ENCODE measurements around the gene CDC42EP2. TPM values are rescaled to one million over a fixed set of nuclear protein-coding genes. Genes with fewer than 3 reads are reported as not detected.

Gene CDC42EP2
- total RNA-seq, 1 experiment from 2014 or later: 11.9 TPM

GRCh38 chr11:65334696-65335295, 20.1 kb downstream of the CDC42EP2 start:
- H3K27me3 ChIP-seq (ENCODE audit: insufficient read depth, low read length): no peaks in the 10 kb centered on the region
- peaks cover 1% of the 10 kb centered on the region for H3K27me3 Mint-ChIP-seq (ENCODE audit: low read depth)
- H2AK5ac ChIP-seq (ENCODE audit: insufficient read length, low read length): no peak overlapping the region
- H4K8ac ChIP-seq (replicated peaks; ENCODE audit: insufficient read length, low read depth, low read length): no peak overlapping the region
- no peak overlapping the region for H3K27ac ChIP-seq (ENCODE audit: insufficient read length, low read depth, low read length)
- no peaks in the 10 kb centered on the region for H4K20me1 ChIP-seq (ENCODE audit: control insufficient read depth, insufficient read depth, insufficient read length)
- H2BK120ac ChIP-seq (ENCODE audit: low read depth, low read length, poor library complexity, severe bottlenecking): no peak overlapping the region
- no peak overlapping the region for H3T11ph ChIP-seq (ENCODE audit: low read length)
- H2BK20ac ChIP-seq (ENCODE audit: low read depth, low read length, poor library complexity, severe bottlenecking): no peak overlapping the region
- no peak overlapping the region for H4K5ac ChIP-seq (ENCODE audit: insufficient read length, low read depth, low read length)
- WGBS (ENCODE audit: extremely low coverage, insufficient read length, low lambda C conversion rate): no CpG with 5 or more reads among the region's 5 CpGs
- H2BK15ac ChIP-seq (ENCODE audit: low read depth, low read length): no peak overlapping the region
- no peak for TF ChIP-seq CTCF (conservative IDR thresholded peaks at IDR 0.05)
- H3K4ac ChIP-seq (ENCODE audit: low read depth, low read length): no peak overlapping the region
- no peak overlapping the region for H2AFZ ChIP-seq (ENCODE audit: low read length)
- H3K79me2 ChIP-seq (ENCODE audit: insufficient read depth, low read length): peaks cover 19% of the 10 kb centered on the region; the same call in 1 of the 2 replicates
- no peaks in the 10 kb centered on the region; a peak in 1 of 5 replicates for H3K9me3 Mint-ChIP-seq
- H2BK5ac ChIP-seq (ENCODE audit: insufficient read length, low read length): no peak overlapping the region
- no peak overlapping the region for H3K18ac ChIP-seq (ENCODE audit: insufficient read length, low read depth, low read length)
- peaks cover 4 to 17% (median 14%) of the 10 kb centered on the region in 3 experiments; a peak in 6 of 7 replicates for H3K36me3 Mint-ChIP-seq (ENCODE audit: insufficient read depth in 1 of 3, low read depth in 3 of 3)
- peak overlapping the region; percentile 61 for H3K9ac ChIP-seq (ENCODE audit: extremely low read depth, insufficient read length, low read length)
- peaks cover 4% of the 10 kb centered on the region for H3K23me2 ChIP-seq (ENCODE audit: insufficient read length, low read depth, low read length, poor library complexity, severe bottlenecking)
- H3K56ac ChIP-seq (ENCODE audit: insufficient read length, low read depth, low read length): no peak overlapping the region
- no peak overlapping the region for H3K23ac ChIP-seq (ENCODE audit: insufficient read length, low read depth, low read length)
- peak overlapping the region; percentile 79 for H3K4me2 ChIP-seq (ENCODE audit: insufficient read depth, insufficient read length, low read length)
- peak overlapping the region; percentile 90 to 95 for H3K4me3 Mint-ChIP-seq
- no peaks in the 10 kb centered on the region for H3K9me3 ChIP-seq (ENCODE audit: control insufficient read depth, low read depth, low read length)
- peaks cover 16% of the 10 kb centered on the region in 2 experiments for H3K4me1 Mint-ChIP-seq
- 0 out of 2 replicates have a peak, but pooled peaks cover 2% of the 10 kb centered on the region for H3K4me1 ChIP-seq (ENCODE audit: insufficient read depth, low read length)
- H4K91ac ChIP-seq (ENCODE audit: insufficient read length, low read depth, low read length): no peak overlapping the region
- H3K79me1 ChIP-seq (ENCODE audit: insufficient read depth, low read depth, low read length, poor library complexity, severe bottlenecking): peaks cover 2% of the 10 kb centered on the region
- H3K14ac ChIP-seq (ENCODE audit: insufficient read depth, low read length): no peak overlapping the region
- H2BK12ac ChIP-seq (ENCODE audit: insufficient read length, low read depth, low read length): no peak overlapping the region
- no peak for DNase-seq
- H3K27ac Mint-ChIP-seq: peak overlapping the region in 2 of 3 experiments; percentile 15 to 65; a peak in 3 of 7 replicates

All from H9 (cell line).